Common myeloid progenitor, CD34-positive (primary cell): Measurements from ENCODE around the gene BMPER.

Experiments
- CTCF ChIA-PET: fragments of 350-600 bp; sonication (Branson Sonifier 250); formaldehyde crosslinking; loops from one replicate; lab custom pipeline; 2021; ENCODE audit warnings: antibody characterized with exemption; lab: Charles Lee
- POLR2A ChIA-PET: fragments of 350-600 bp; sonication (Branson Sonifier 250); formaldehyde crosslinking; loops from one replicate; lab custom pipeline; 2021; ENCODE audit warnings: antibody characterized with exemption; lab: Charles Lee
- DNase-seq, 3 donors: peaks; one replicate each; pipeline versions ENCODE4 v3.0.0 to v3.0.0-alpha.2; 2013
- H3K27ac ChIP-seq, 2 experiments: 1 replicate in 1 of 2; 2 replicates in 1 of 2; pipeline ENCODE4 v1.7.0; 2013; ENCODE audit warnings: inconsistent platforms in 2 of 2, low read length in 2 of 2, mild to moderate bottlenecking in 2 of 2, low read depth in 1 of 2, moderate library complexity in 1 of 2; ENCODE audit not compliant: severe bottlenecking in 2 of 2, insufficient read depth in 1 of 2, poor library complexity in 1 of 2
- H3K27me3 ChIP-seq, 5 experiments: replicated peaks in 2 of 5; 1 replicate in 3 of 5; 2 replicates in 2 of 5; pipeline versions ENCODE4 v1.6.1 to v1.7.0; 2013; ENCODE audit warnings: low read length in 4 of 5, mild to moderate bottlenecking in 2 of 5, moderate library complexity in 2 of 5, inconsistent platforms in 1 of 5; ENCODE audit not compliant: insufficient read depth in 5 of 5, control insufficient read depth in 4 of 5
- H3K36me3 ChIP-seq, 4 experiments: 1 replicate in 2 of 4; 2 replicates in 2 of 4; pipeline versions ENCODE4 v1.6.1 to v1.7.0; 2013; ENCODE audit warnings: low read length in 3 of 4, control low read depth in 1 of 4, mild to moderate bottlenecking in 1 of 4; ENCODE audit not compliant: control insufficient read depth in 4 of 4, insufficient read depth in 4 of 4
- H3K4me1 ChIP-seq, 4 experiments: 1 replicate in 3 of 4; 2 replicates in 1 of 4; pipeline versions ENCODE4 v1.6.1 to v1.7.1; 2013; ENCODE audit warnings: low read length in 3 of 4, mild to moderate bottlenecking in 3 of 4, control low read depth in 1 of 4, inconsistent platforms in 1 of 4, moderate library complexity in 1 of 4; ENCODE audit not compliant: control insufficient read depth in 4 of 4, insufficient read depth in 4 of 4; ENCODE audit errors: control extremely low read depth in 1 of 4
- H3K4me3 ChIP-seq, 7 experiments: 1 replicate in 4 of 7; 2 replicates in 3 of 7; pipeline versions ENCODE4 v1.5.1 to v1.7.0; 2013; ENCODE audit warnings: mild to moderate bottlenecking in 7 of 7, low read length in 6 of 7, moderate library complexity in 6 of 7, inconsistent platforms in 2 of 7, low read depth in 2 of 7, control low read depth in 1 of 7; ENCODE audit not compliant: insufficient read depth in 4 of 7, control insufficient read depth in 1 of 7; ENCODE audit errors: extremely low read depth in 1 of 7
- H3K9me3 ChIP-seq, 5 experiments: 1 replicate in 4 of 5; 2 replicates in 1 of 5; pipeline versions ENCODE4 v1.6.1 to v1.7.1; 2013; ENCODE audit warnings: low read length in 4 of 5, mild to moderate bottlenecking in 2 of 5, inconsistent platforms in 1 of 5, low read depth in 1 of 5, moderate library complexity in 1 of 5; ENCODE audit not compliant: control insufficient read depth in 4 of 5, insufficient read depth in 2 of 5; ENCODE audit errors: control extremely low read depth in 1 of 5
- WGBS: methylation state at CpG from one replicate; pipeline ENCODE4 v1.1.5; 2013; ENCODE audit not compliant: insufficient coverage; 5-methylcytosine and 5-hydroxymethylcytosine counted together

The BMPER gene

GRCh38 chr7:34044306-34044643 is 138.9 kb downstream of the BMPER start:
- Histone ChIP-seq H3K4me3 (no peak overlapping the region), H3K4me1 (no peaks in the 10 kb centered on the region), H3K36me3 (no peaks in the 10 kb centered on the region), H3K9me3 (no peaks in the 10 kb centered on the region), H3K27me3 (no peaks in the 10 kb centered on the region), H3K27ac (no peak overlapping the region)
- ChIA-PET POLR2A (no interaction called here), CTCF (no interaction called here)
- no peak for DNase-seq
- 78% methylated on average over 1 of the region's 2 CpGs for WGBS

GRCh38 chr7:34044734-34045353 is 139.5 kb downstream of the BMPER start:
- no peak overlapping the region for H3K4me3 ChIP-seq
- H3K27me3 ChIP-seq: no peaks in the 10 kb centered on the region
- no peak overlapping the region for H3K27ac ChIP-seq
- no peaks in the 10 kb centered on the region for H3K4me1 ChIP-seq
- no peaks in the 10 kb centered on the region for H3K36me3 ChIP-seq
- POLR2A ChIA-PET: no interaction called here
- no peaks in the 10 kb centered on the region for H3K9me3 ChIP-seq
- WGBS: 79% methylated on average over 4 of the region's 7 CpGs
- CTCF ChIA-PET: no interaction called here
- no peak for DNase-seq

- no CpG with 5 or more reads among the region's 1 CpG for WGBS
- Histone ChIP-seq H3K27me3 (no peaks in the 10 kb centered on the region), H3K4me3 (no peak overlapping the region), H3K4me1 (no peaks in the 10 kb centered on the region), H3K36me3 (no peaks in the 10 kb centered on the region), H3K9me3 (no peaks in the 10 kb centered on the region), H3K27ac (no peak overlapping the region)
- ChIA-PET CTCF (no interaction called here), POLR2A (no interaction called here)
- DNase-seq: no peak
Measured at GRCh38 chr7:34048445-34048844, 143.1 kb downstream of the BMPER start.

GRCh38 chr7:34054075-34054474 is 148.7 kb downstream of the BMPER start:
- Histone ChIP-seq H3K36me3 (no peaks in the 10 kb centered on the region), H3K27me3 (no peaks in the 10 kb centered on the region), H3K4me1 (no peaks in the 10 kb centered on the region), H3K27ac (no peak overlapping the region), H3K4me3 (no peak overlapping the region), H3K9me3 (no peaks in the 10 kb centered on the region)
- CTCF ChIA-PET: no interaction called here
- POLR2A ChIA-PET: no interaction called here
- WGBS: no CpG with 5 or more reads among the region's 3 CpGs
- no peak for DNase-seq

- no peak for DNase-seq
- no peak overlapping the region for H3K4me3 ChIP-seq
- no peaks in the 10 kb centered on the region for H3K36me3 ChIP-seq
- peaks cover 0 to 2% (median 0%) of the 10 kb centered on the region in 5 experiments for H3K9me3 ChIP-seq
- CTCF ChIA-PET: interaction anchor here (0.7 kb wide), 1 partner anchor 8 kb away, joined by 3 read pairs; no protein-coding TSS in a partner anchor
- POLR2A ChIA-PET: no interaction called here
- H3K27me3 ChIP-seq: no peaks in the 10 kb centered on the region
- no peak overlapping the region for H3K27ac ChIP-seq
- H3K4me1 ChIP-seq: no peaks in the 10 kb centered on the region
Measured at GRCh38 chr7:34057136-34057535, 151.8 kb downstream of the BMPER start.

GRCh38 chr7:34057956-34058355 is 152.6 kb downstream of the BMPER start:
- no peaks in the 10 kb centered on the region for H3K4me1 ChIP-seq
- no peak for DNase-seq
- H3K4me3 ChIP-seq: no peak overlapping the region
- peaks cover 0 to 2% (median 0%) of the 10 kb centered on the region in 5 experiments for H3K9me3 ChIP-seq
- H3K27me3 ChIP-seq: no peaks in the 10 kb centered on the region
- ChIA-PET POLR2A (no interaction called here), CTCF (no interaction called here)
- no peaks in the 10 kb centered on the region for H3K36me3 ChIP-seq
- no peak overlapping the region for H3K27ac ChIP-seq
- 97% methylated on average over 5 of the region's 5 CpGs for WGBS

- no peak overlapping the region for H3K27ac ChIP-seq
- no peaks in the 10 kb centered on the region for H3K36me3 ChIP-seq
- no peak for DNase-seq
- WGBS: 100% methylated on average over 1 of the region's 1 CpG
- POLR2A ChIA-PET: no interaction called here
- no peak overlapping the region for H3K4me3 ChIP-seq
- H3K9me3 ChIP-seq: peaks cover 0 to 2% (median 0%) of the 10 kb centered on the region in 5 experiments
- H3K27me3 ChIP-seq: no peaks in the 10 kb centered on the region
- no peaks in the 10 kb centered on the region for H3K4me1 ChIP-seq
- CTCF ChIA-PET: no interaction called here
Measured at GRCh38 chr7:34058801-34059135, 153.4 kb downstream of the BMPER start.
